ENCODE measurements around the gene HOXD3. TPM values are rescaled to one million over a fixed set of nuclear protein-coding genes. Genes with fewer than 3 reads are reported as not detected.
A peak's percentile ranks its signal among the peaks of the same experiment; 100 is the strongest.

The HOXD3 gene
- total RNA-seq, 1 experiment from 2014 or later, result not detected

DNA sequence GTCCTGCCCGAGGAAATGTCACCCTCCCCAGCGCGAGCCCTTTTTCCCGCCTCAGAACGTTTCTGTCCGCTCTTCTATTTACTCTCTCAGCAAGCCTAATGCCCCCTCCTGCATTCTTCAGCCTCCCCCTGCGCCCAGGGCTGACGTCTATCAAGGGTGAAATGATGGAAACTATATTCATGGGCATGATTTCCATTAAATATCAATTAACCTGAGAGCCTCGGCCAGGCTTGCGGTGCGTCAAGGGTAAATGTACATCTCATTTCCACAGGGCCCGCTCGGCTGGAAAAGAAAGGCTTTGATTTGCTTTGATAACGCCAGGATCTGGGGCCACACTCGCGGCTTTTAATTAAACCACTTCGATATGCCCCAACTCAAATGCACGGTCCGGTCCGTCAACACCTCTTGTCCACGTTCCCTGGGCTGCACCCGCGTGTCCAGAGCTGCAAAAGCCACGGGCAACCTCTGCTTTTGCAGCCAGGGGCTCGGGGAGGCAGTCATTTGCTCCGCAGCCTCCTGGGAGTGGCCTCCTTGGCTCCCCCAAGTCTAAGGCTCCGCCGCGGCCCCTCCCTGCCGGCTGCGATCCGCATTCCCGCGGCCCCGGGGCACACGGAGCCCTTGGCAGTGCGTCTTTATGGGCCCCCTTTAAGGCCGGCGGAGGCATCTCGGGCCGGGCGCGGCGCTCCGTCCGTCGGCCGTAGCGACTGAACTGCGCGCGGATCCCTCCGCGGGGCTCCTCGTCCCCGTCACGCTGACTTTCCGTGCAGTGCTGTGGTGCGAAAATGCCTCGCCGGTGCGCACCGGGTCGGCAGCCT, 27.9 kb upstream of the HOXD3 start, which contains the start of gene HOXD8:
Gene HOXD8, plus strand, starts transcription at position 724 of the 815 bp plus-strand sequence. CDS start 662 bp downstream, outside the sequence.
- Mint-ChIP-seq H3K9me3 (peaks cover 4 to 17% of the 10 kb centered on the region in 2 experiments), H3K27me3 (ENCODE audit: low read depth) (peaks cover 98% of the 10 kb centered on the region), H3K36me3 (ENCODE audit: insufficient read depth in 1 of 3, low read depth in 3 of 3) (no peaks in the 10 kb centered on the region; a peak in 2 of 7 replicates), H3K4me3 (peak within 1 kb of the TSS; percentile 45 to 73), H3K27ac (no peak within 1 kb of the TSS), H3K4me1 (peaks cover 12 to 14% of the 10 kb centered on the region in 2 experiments)
- Histone ChIP-seq H3K56ac (ENCODE audit: insufficient read length, low read depth, low read length) (no peak within 1 kb of the TSS), H2AFZ (ENCODE audit: low read length) (no peak within 1 kb of the TSS), H3K79me2 (ENCODE audit: insufficient read depth, low read length) (no peaks in the 10 kb centered on the region), H2BK120ac (ENCODE audit: low read depth, low read length, poor library complexity, severe bottlenecking) (no peak within 1 kb of the TSS), H4K20me1 (ENCODE audit: control insufficient read depth, insufficient read depth, insufficient read length) (no peaks in the 10 kb centered on the region), H4K91ac (ENCODE audit: insufficient read length, low read depth, low read length) (no peak within 1 kb of the TSS), H3K4ac (ENCODE audit: low read depth, low read length) (no peak within 1 kb of the TSS), H3K23me2 (ENCODE audit: insufficient read length, low read depth, low read length, poor library complexity, severe bottlenecking) (no peaks in the 10 kb centered on the region), H2AK5ac (ENCODE audit: insufficient read length, low read length) (no peak within 1 kb of the TSS), H3K9me3 (ENCODE audit: control insufficient read depth, low read depth, low read length) (no peaks in the 10 kb centered on the region), H3T11ph (ENCODE audit: low read length) (no peak within 1 kb of the TSS), H3K9ac (ENCODE audit: extremely low read depth, insufficient read length, low read length) (no peak within 1 kb of the TSS), H3K79me1 (ENCODE audit: insufficient read depth, low read depth, low read length, poor library complexity, severe bottlenecking) (no peaks in the 10 kb centered on the region), H3K18ac (ENCODE audit: insufficient read length, low read depth, low read length) (no peak within 1 kb of the TSS), H3K27me3 (ENCODE audit: insufficient read depth, low read length) (peaks cover 89% of the 10 kb centered on the region), H4K5ac (ENCODE audit: insufficient read length, low read depth, low read length) (no peak within 1 kb of the TSS), H3K14ac (ENCODE audit: insufficient read depth, low read length) (no peak within 1 kb of the TSS), H3K4me2 (ENCODE audit: insufficient read depth, insufficient read length, low read length) (peak within 1 kb of the TSS; percentile 0), H2BK5ac (ENCODE audit: insufficient read length, low read length) (no peak within 1 kb of the TSS), H3K23ac (ENCODE audit: insufficient read length, low read depth, low read length) (no peak within 1 kb of the TSS), H2BK20ac (ENCODE audit: low read depth, low read length, poor library complexity, severe bottlenecking) (no peak within 1 kb of the TSS), H3K27ac (ENCODE audit: insufficient read length, low read depth, low read length) (no peak within 1 kb of the TSS), H3K4me1 (ENCODE audit: insufficient read depth, low read length) (no peaks in the 10 kb centered on the region), H2BK15ac (ENCODE audit: low read depth, low read length) (no peak within 1 kb of the TSS), H4K8ac (replicated peaks; ENCODE audit: insufficient read length, low read depth, low read length) (no peak within 1 kb of the TSS), H2BK12ac (ENCODE audit: insufficient read length, low read depth, low read length) (no peak within 1 kb of the TSS)
- DNase-seq, result peak; percentile 65
- WGBS (ENCODE audit: extremely low coverage, insufficient read length, low lambda C conversion rate), result no CpG with 5 or more reads among the region's 64 CpGs
- TF ChIP-seq, protein P1, sequence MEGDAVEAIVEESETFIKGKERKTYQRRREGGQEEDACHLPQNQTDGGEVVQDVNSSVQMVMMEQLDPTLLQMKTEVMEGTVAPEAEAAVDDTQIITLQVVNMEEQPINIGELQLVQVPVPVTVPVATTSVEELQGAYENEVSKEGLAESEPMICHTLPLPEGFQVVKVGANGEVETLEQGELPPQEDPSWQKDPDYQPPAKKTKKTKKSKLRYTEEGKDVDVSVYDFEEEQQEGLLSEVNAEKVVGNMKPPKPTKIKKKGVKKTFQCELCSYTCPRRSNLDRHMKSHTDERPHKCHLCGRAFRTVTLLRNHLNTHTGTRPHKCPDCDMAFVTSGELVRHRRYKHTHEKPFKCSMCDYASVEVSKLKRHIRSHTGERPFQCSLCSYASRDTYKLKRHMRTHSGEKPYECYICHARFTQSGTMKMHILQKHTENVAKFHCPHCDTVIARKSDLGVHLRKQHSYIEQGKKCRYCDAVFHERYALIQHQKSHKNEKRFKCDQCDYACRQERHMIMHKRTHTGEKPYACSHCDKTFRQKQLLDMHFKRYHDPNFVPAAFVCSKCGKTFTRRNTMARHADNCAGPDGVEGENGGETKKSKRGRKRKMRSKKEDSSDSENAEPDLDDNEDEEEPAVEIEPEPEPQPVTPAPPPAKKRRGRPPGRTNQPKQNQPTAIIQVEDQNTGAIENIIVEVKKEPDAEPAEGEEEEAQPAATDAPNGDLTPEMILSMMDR (conservative IDR thresholded peaks at IDR 0.05), result no peak

Measured in H9 (cell line).